K562 (cell line): ENCODE measurements around the gene LRP2BP. TPM values are rescaled to one million over a fixed set of nuclear protein-coding genes. Genes with fewer than 3 reads are reported as not detected.

Experiments used
- FUS ChIP-seq: fragments of 200-400 bp; formaldehyde crosslinking; optimal IDR thresholded peaks from 2 replicates; pipeline ENCODE3; 2017; ENCODE audit warnings: low read depth, low read length
- RHOXF2B ChIP-seq: fragments of 250-450 bp; sonication (Bioruptor Pico); conservative IDR thresholded peaks from 2 replicates; pipeline ENCODE4 v1.5.1; 2021
- SNRNP70 ChIP-seq: fragments of 200-400 bp; formaldehyde crosslinking; optimal IDR thresholded peaks from 2 replicates; pipeline ENCODE3; 2017; ENCODE audit warnings: low read depth, low read length
- TCF3 ChIP-seq: sonication (generic); formaldehyde crosslinking; IDR thresholded peaks from 2 replicates; pipeline ENCODE4 v1.4.0; 2020; ENCODE audit warnings: mild to moderate bottlenecking, missing genetic modification reagents
- TEAD4 ChIP-seq, 2 experiments: sonication (generic) in 1 of 2; formaldehyde crosslinking in 1 of 2; IDR thresholded peaks; 2 replicates each; pipeline versions ENCODE4 v1.6.1 to v1.8.0; 2012 to 2022; ENCODE audit warnings: borderline replicate concordance in 1 of 2, inconsistent platforms in 1 of 2, low read length in 1 of 2, mild to moderate bottlenecking in 1 of 2, missing genetic modification reagents in 1 of 2
- ZNF175 ChIP-seq: fragments of 200-800 bp; sonication (Bioruptor generic); IDR thresholded peaks from 2 replicates; pipeline ENCODE4 v1.6.1; 2016; ENCODE audit warnings: low read depth, mild to moderate bottlenecking, missing genetic modification characterization, missing compliant biosample characterization
- polyA plus RNA-seq, 8 experiments: library from polyadenylated mRNA; depleted of rRNA in 4 of 8; stranded (reverse) in 5 of 8; unstranded in 3 of 8; fragments of >200 nt; fragmentation: Nextera tagmentation in 2 of 8; fragmentation: Illumina TruSeq in 1 of 8; extraction: Ambion mirVana in 2 of 8; extraction: Trizol in 1 of 8; gene quantifications; 2 replicates each; pipeline versions ENCODE4 v1.2.1 to v1.2.3, GENCODE V29; 2011 to 2014; ENCODE audit warnings: inconsistent platforms in 1 of 8, missing spikeins in 1 of 8
- total RNA-seq, 7 experiments: library from RNA; depleted of rRNA in 6 of 7; stranded (reverse); fragments of >200 nt in 6 of 7; fragmentation: Illumina TruSeq in 2 of 7; extraction: Trizol in 2 of 7; gene quantifications; 2 replicates each; pipeline versions ENCODE4 v1.2.1 to v1.2.3, GENCODE V29; 2011 to 2021; ENCODE audit warnings: low replicate concordance in 1 of 7
- TF ChIP-seq, protein P1 (sequence below): fragments of 450-650 bp; IDR thresholded peaks from 2 replicates; pipeline ENCODE4 v1.6.1; 2016; ENCODE audit warnings: mild to moderate bottlenecking, moderate library complexity
- TF ChIP-seq, protein P2 (sequence below): sonication (generic); formaldehyde crosslinking; IDR thresholded peaks from 2 replicates; pipeline ENCODE4 v1.8.0; 2022; ENCODE audit warnings: mild to moderate bottlenecking, missing genetic modification reagents, borderline replicate concordance
- TF ChIP-seq, protein P3 (sequence below): IDR thresholded peaks from 3 replicates; pipeline ENCODE4 v1.6.1; 2011; ENCODE audit warnings: borderline replicate concordance, mild to moderate bottlenecking; ENCODE audit not compliant: insufficient read length, insufficient read depth

Gene LRP2BP
- total and polyA plus RNA-seq, 9 of the 15 experiments (the other 6 are each of a cell fraction or from before 2014, with no cell fraction given), result 0.42 to 2.1 (median 0.62) TPM

DNA sequence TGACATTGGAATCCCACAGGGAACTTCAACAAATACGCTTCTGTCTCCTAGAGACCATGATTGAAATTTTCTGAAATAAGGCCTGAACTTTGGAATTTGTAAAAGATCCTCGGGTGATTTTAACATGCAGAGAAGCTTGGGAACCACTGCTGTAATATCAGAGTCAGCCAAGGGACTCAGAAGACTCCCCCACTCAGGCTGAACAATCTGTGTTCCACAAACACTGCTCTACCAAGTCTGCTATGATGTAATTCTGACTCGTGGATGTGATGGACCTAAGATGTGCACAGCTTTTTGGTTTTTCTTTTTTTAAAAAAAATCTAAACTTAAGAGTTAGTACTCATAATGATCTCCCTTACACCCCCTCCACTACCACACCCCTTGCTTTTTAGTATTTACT is 26.0 kb downstream of the LRP2BP start (continued):
- TF ChIP-seq, protein P1, sequence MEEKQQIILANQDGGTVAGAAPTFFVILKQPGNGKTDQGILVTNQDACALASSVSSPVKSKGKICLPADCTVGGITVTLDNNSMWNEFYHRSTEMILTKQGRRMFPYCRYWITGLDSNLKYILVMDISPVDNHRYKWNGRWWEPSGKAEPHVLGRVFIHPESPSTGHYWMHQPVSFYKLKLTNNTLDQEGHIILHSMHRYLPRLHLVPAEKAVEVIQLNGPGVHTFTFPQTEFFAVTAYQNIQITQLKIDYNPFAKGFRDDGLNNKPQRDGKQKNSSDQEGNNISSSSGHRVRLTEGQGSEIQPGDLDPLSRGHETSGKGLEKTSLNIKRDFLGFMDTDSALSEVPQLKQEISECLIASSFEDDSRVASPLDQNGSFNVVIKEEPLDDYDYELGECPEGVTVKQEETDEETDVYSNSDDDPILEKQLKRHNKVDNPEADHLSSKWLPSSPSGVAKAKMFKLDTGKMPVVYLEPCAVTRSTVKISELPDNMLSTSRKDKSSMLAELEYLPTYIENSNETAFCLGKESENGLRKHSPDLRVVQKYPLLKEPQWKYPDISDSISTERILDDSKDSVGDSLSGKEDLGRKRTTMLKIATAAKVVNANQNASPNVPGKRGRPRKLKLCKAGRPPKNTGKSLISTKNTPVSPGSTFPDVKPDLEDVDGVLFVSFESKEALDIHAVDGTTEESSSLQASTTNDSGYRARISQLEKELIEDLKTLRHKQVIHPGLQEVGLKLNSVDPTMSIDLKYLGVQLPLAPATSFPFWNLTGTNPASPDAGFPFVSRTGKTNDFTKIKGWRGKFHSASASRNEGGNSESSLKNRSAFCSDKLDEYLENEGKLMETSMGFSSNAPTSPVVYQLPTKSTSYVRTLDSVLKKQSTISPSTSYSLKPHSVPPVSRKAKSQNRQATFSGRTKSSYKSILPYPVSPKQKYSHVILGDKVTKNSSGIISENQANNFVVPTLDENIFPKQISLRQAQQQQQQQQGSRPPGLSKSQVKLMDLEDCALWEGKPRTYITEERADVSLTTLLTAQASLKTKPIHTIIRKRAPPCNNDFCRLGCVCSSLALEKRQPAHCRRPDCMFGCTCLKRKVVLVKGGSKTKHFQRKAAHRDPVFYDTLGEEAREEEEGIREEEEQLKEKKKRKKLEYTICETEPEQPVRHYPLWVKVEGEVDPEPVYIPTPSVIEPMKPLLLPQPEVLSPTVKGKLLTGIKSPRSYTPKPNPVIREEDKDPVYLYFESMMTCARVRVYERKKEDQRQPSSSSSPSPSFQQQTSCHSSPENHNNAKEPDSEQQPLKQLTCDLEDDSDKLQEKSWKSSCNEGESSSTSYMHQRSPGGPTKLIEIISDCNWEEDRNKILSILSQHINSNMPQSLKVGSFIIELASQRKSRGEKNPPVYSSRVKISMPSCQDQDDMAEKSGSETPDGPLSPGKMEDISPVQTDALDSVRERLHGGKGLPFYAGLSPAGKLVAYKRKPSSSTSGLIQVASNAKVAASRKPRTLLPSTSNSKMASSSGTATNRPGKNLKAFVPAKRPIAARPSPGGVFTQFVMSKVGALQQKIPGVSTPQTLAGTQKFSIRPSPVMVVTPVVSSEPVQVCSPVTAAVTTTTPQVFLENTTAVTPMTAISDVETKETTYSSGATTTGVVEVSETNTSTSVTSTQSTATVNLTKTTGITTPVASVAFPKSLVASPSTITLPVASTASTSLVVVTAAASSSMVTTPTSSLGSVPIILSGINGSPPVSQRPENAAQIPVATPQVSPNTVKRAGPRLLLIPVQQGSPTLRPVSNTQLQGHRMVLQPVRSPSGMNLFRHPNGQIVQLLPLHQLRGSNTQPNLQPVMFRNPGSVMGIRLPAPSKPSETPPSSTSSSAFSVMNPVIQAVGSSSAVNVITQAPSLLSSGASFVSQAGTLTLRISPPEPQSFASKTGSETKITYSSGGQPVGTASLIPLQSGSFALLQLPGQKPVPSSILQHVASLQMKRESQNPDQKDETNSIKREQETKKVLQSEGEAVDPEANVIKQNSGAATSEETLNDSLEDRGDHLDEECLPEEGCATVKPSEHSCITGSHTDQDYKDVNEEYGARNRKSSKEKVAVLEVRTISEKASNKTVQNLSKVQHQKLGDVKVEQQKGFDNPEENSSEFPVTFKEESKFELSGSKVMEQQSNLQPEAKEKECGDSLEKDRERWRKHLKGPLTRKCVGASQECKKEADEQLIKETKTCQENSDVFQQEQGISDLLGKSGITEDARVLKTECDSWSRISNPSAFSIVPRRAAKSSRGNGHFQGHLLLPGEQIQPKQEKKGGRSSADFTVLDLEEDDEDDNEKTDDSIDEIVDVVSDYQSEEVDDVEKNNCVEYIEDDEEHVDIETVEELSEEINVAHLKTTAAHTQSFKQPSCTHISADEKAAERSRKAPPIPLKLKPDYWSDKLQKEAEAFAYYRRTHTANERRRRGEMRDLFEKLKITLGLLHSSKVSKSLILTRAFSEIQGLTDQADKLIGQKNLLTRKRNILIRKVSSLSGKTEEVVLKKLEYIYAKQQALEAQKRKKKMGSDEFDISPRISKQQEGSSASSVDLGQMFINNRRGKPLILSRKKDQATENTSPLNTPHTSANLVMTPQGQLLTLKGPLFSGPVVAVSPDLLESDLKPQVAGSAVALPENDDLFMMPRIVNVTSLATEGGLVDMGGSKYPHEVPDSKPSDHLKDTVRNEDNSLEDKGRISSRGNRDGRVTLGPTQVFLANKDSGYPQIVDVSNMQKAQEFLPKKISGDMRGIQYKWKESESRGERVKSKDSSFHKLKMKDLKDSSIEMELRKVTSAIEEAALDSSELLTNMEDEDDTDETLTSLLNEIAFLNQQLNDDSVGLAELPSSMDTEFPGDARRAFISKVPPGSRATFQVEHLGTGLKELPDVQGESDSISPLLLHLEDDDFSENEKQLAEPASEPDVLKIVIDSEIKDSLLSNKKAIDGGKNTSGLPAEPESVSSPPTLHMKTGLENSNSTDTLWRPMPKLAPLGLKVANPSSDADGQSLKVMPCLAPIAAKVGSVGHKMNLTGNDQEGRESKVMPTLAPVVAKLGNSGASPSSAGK, result no peak
- TF ChIP-seq TCF3 (CRISPR knock-in tag) (no peak), FUS (no peak), ZNF175 (no peak), SNRNP70 (no peak), TEAD4 (IDR thresholded peaks at IDR 0.05; ENCODE audit: low read length) (no peak), TEAD4 (CRISPR knock-in tag; IDR thresholded peaks at IDR 0.05; ENCODE audit: borderline replicate concordance) (no peak), RHOXF2B (CRISPR knock-in tag) (no peak)
- TF ChIP-seq, protein P2, sequence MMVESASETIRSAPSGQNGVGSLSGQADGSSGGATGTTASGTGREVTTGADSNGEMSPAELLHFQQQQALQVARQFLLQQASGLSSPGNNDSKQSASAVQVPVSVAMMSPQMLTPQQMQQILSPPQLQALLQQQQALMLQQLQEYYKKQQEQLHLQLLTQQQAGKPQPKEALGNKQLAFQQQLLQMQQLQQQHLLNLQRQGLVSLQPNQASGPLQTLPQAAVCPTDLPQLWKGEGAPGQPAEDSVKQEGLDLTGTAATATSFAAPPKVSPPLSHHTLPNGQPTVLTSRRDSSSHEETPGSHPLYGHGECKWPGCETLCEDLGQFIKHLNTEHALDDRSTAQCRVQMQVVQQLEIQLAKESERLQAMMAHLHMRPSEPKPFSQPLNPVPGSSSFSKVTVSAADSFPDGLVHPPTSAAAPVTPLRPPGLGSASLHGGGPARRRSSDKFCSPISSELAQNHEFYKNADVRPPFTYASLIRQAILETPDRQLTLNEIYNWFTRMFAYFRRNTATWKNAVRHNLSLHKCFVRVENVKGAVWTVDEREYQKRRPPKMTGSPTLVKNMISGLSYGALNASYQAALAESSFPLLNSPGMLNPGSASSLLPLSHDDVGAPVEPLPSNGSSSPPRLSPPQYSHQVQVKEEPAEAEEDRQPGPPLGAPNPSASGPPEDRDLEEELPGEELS (CRISPR knock-in tag), result no peak
- TF ChIP-seq, protein P3, sequence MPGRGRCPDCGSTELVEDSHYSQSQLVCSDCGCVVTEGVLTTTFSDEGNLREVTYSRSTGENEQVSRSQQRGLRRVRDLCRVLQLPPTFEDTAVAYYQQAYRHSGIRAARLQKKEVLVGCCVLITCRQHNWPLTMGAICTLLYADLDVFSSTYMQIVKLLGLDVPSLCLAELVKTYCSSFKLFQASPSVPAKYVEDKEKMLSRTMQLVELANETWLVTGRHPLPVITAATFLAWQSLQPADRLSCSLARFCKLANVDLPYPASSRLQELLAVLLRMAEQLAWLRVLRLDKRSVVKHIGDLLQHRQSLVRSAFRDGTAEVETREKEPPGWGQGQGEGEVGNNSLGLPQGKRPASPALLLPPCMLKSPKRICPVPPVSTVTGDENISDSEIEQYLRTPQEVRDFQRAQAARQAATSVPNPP, result no peak
